Bladder microvascular endothelial cell (primary cell): ENCODE data around the gene PGA5. TPM values are rescaled to one million over a fixed set of nuclear protein-coding genes. Genes with fewer than 3 reads are reported as not detected.

Experiments used
- total RNA-seq: library from RNA; depleted of rRNA; stranded (reverse); fragments of >200 nt; gene quantifications from 2 replicates; pipeline ENCODE4 v1.2.3, GENCODE V29; 2014

The PGA5 gene
- not detected in 2 replicates for total RNA-seq

GRCh38 chr11:61240875-61241274, at the start of gene PGA5:
TSS of gene PGA5 (plus strand) at chr11:61241175. CDS start at chr11:61241227, 52 bp downstream.

GRCh38 chr11:61202950-61203746, 37.8 kb upstream of the PGA5 start, which contains the start of gene PGA3:
TSS of gene PGA3 (plus strand) at chr11:61203515. CDS start at chr11:61203565, 50 bp downstream.

GRCh38 chr11:61222047-61222446, 18.9 kb upstream of the PGA5 start, which contains the start of gene PGA4:
TSS of gene PGA4 (plus strand) at chr11:61222347. CDS start at chr11:61222401, 54 bp downstream.

GRCh38 chr11:61294717-61295595, 54.0 kb downstream of the PGA5 start, which contains the start of gene VWCE:
TSS of gene VWCE (minus strand) at chr11:61295316. CDS start at chr11:61295037, 279 bp downstream.

Other genes starting within 250 kb of the PGA5 start
- gene CD5, start 138.7 kb upstream of the PGA5 start, total RNA-seq = not detected in 2 replicates
- gene VPS37C, start 79.7 kb upstream of the PGA5 start, total RNA-seq = 5.3 and 11.0 TPM in 2 replicates
- not detected in 2 replicates for gene PGA3, start 37.7 kb upstream of the PGA5 start, total RNA-seq
- gene PGA4, start 18.8 kb upstream of the PGA5 start, total RNA-seq = not detected in 2 replicates
- gene VWCE, start 54.1 kb downstream of the PGA5 start, total RNA-seq = 5.0 and 13.3 TPM in 2 replicates
- gene DDB1, start 91.9 kb downstream of the PGA5 start, total RNA-seq = 248 and 297 TPM in 2 replicates
- gene TKFC, start 92.1 kb downstream of the PGA5 start, total RNA-seq = 13.9 and 27.8 TPM in 2 replicates
- 32.2 and 77.0 TPM in 2 replicates for gene CYB561A3, start 120.7 kb downstream of the PGA5 start, total RNA-seq
- 5.5 and 16.6 TPM in 2 replicates for gene TMEM138, start 121.2 kb downstream of the PGA5 start, total RNA-seq
- 7.6 and 10.7 TPM in 2 replicates for gene TMEM216, start 151.4 kb downstream of the PGA5 start, total RNA-seq
- 7.6 and 22.0 TPM in 2 replicates for gene CPSF7, start 188.8 kb downstream of the PGA5 start, total RNA-seq
- gene SDHAF2, start 188.9 kb downstream of the PGA5 start, total RNA-seq = 36.8 and 41.8 TPM in 2 replicates